NCI-H2227 (cell line): ENCODE data around the gene TCERG1L.

Source experiments
- DNase-seq: peaks from one replicate; lab custom pipeline; 2025; ENCODE audit not compliant: unreplicated experiment; lab: John Stamatoyannopoulos, UW

The TCERG1L gene

GRCh38 chr10:131129544-131129943, 182.0 kb downstream of the TCERG1L start:
- no peak for DNase-seq

GRCh38 chr10:131128731-131129130, 182.8 kb downstream of the TCERG1L start:
- DNase-seq = no peak

- DNase-seq = no peak
Observed at GRCh38 chr10:131127610-131128009, 183.9 kb downstream of the TCERG1L start.

GRCh38 chr10:131127138-131127589, 184.4 kb downstream of the TCERG1L start:
- no peak for DNase-seq

- DNase-seq = no peak
Observed at GRCh38 chr10:131126321-131127137, 185.0 kb downstream of the TCERG1L start.

- DNase-seq = no peak
Observed at GRCh38 chr10:131125511-131126225, 185.9 kb downstream of the TCERG1L start.

GRCh38 chr10:131124945-131125344, 186.6 kb downstream of the TCERG1L start:
- no peak for DNase-seq

- DNase-seq = no peak
Observed at GRCh38 chr10:131123496-131123895, 188.0 kb downstream of the TCERG1L start.

GRCh38 chr10:131121511-131122035, 189.9 kb downstream of the TCERG1L start:
- DNase-seq = no peak

- no peak for DNase-seq
Observed at GRCh38 chr10:131119626-131120355, 191.7 kb downstream of the TCERG1L start.

- no peak for DNase-seq
Observed at GRCh38 chr10:131117416-131118212, 193.9 kb downstream of the TCERG1L start.

- no peak for DNase-seq
Observed at GRCh38 chr10:131116991-131117375, 194.5 kb downstream of the TCERG1L start.

- DNase-seq = no peak
Observed at GRCh38 chr10:131116216-131116990, 195.1 kb downstream of the TCERG1L start.

- no peak for DNase-seq
Observed at GRCh38 chr10:131115801-131116200, 195.7 kb downstream of the TCERG1L start.

- DNase-seq = no peak
Observed at GRCh38 chr10:131115321-131115720, 196.2 kb downstream of the TCERG1L start.

- DNase-seq = no peak
Observed at GRCh38 chr10:131114846-131115245, 196.7 kb downstream of the TCERG1L start.

GRCh38 chr10:131113709-131114291, 197.7 kb downstream of the TCERG1L start:
- DNase-seq = no peak

GRCh38 chr10:131113165-131113564, 198.4 kb downstream of the TCERG1L start:
- no peak for DNase-seq

GRCh38 chr10:131112691-131113090, 198.8 kb downstream of the TCERG1L start:
- no peak for DNase-seq
